Activated CD8-positive, alpha-beta memory T cell treated with anti-CD3 and anti-CD28 coated beads for 36 hours (primary cell): ENCODE results near the gene PSTPIP1. TPM values are rescaled to one million over a fixed set of nuclear protein-coding genes. Genes with fewer than 3 reads are reported as not detected.

ENCODE experiments used
- CTCF ChIA-PET: fragments of 350-600 bp; sonication (Branson Sonifier 250); formaldehyde crosslinking; loops from one replicate; lab custom pipeline; 2021; ENCODE audit warnings: antibody characterized with exemption; lab: Charles Lee
- POLR2A ChIA-PET: fragments of 350-600 bp; sonication (Branson Sonifier 250); formaldehyde crosslinking; loops from one replicate; lab custom pipeline; 2021; ENCODE audit warnings: antibody characterized with exemption; lab: Charles Lee
- total RNA-seq, 2 experiments: library from RNA; stranded (reverse); gene quantifications; one replicate each; pipeline ENCODE4 v1.2.3, GENCODE V29; 2021

Gene PSTPIP1
- total RNA-seq, 2 experiments from 2014 or later: 137 TPM

DNA sequence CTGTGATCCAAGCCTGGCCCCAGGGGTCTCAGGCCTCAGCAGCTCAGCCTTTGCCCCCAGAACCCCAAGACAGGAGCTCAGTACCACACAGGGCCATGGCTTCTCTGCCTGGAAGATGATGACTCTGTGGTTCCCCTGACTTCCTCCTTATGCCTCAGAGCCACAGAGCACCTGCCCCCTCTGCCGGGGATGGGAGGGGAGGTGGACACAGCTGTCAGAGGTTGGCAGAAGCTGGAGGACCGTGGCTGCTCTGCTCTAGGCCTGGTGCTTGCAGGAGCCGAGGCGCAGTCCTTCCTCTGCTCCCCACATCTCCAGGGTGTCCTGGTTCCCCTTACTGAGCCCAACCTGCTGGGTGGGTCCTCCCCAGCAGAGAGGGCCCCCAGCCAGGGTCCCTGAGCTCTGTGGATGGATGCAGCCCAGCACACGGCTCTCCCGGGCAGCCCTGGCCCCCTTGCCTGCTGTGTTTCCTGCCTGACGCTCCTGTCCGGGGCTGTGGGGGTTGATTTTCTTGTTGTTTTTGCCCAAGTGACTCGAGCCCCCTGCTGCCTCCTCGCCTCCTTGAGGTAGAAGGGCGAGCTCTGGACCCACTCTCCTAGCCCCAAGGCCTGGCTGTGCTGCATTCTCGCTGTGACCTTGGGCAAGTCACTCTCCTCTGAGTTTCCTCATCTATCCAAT is 36.6 kb downstream of the PSTPIP1 start:
- CTCF ChIA-PET: interaction anchor here (0.9 to 4.1 kb wide), 4 partner anchors 14 to 59 kb away, joined by 3 to 19 read pairs (median 4); no protein-coding TSS in a partner anchor
- POLR2A ChIA-PET: interaction anchor here (0.6 kb wide), 1 partner anchor 35 kb away, joined by 13 read pairs; no protein-coding TSS in a partner anchor

DNA sequence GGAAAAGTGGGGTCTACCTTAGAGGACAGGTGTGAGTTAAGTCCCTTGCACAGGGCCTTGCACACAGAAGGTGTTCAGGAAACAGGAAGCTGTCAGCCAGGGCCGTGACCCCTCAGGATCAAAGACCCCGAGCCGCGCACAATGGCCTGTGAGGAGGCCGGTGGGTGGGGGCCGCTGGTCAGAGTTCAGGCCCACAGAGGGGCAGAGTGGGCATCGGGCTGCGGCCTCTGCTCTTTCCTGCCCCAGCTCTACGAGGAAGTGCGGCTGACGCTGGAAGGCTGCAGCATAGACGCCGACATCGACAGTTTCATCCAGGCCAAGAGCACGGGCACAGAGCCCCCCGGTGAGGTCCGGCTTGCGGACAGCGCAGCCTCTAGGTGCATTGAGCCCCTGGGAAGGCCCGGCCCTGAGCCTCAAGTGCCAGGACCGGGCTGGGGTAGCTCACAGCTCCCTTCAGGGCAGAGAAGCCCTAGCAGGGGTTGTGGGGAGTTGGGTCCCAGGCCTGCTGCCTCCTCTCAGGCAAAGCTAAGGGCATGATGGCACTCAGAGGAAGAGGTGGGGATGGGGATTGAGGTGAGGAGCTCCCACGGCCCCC is 37.2 kb downstream of the PSTPIP1 start:
- CTCF ChIA-PET: interaction anchor here (1.1 to 4.1 kb wide), 3 partner anchors 15 to 60 kb away, joined by 3 to 19 read pairs (median 4); no protein-coding TSS in a partner anchor
- POLR2A ChIA-PET: interaction anchor here (0.6 to 1.5 kb wide), 2 partner anchors 34 to 59 kb away, joined by 5 to 13 read pairs; no protein-coding TSS in a partner anchor

DNA sequence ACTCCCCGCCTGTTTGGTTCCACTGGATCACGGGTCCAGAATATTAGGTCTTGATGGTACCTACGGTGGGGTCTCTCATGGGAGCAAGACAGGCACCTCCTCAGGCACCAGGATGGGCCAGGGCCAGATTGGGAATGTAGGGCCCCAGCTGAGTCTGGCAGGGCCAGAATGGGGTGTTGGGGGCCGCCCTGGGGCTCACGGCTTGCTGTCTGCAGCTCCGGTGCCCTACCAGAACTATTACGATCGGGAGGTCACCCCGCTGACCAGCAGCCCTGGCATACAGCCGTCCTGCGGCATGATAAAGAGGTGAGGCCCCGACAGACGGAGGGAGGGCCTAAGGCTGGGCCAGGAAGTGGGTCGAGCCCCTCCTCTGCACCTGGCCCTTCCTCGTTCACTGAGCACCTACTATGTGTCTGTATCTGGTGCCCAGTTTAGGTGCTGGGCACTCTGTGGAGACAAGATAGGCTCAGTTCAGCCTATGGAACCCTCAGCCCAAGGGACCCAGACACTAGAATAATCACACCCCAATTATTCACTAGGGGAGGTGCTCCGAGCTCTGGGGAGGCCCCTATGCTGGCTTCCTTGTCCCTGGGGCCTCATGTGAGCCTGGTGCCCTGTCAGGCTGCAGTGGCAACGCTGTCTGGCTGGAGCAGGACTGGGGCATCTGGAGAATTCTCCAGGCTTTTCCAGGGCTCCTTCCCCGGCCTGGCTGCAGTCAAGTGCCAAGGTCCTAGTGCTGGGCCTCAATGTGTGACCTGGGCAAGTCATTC is 37.9 kb downstream of the PSTPIP1 start:
- POLR2A ChIA-PET: interaction anchor here (1.5 kb wide), 1 partner anchor 60 kb away, joined by 5 read pairs; no protein-coding TSS in a partner anchor
- CTCF ChIA-PET: interaction anchor here (1.1 to 5.2 kb wide), 4 partner anchors 8 to 60 kb away, joined by 3 to 28 read pairs (median 16); no protein-coding TSS in a partner anchor

DNA sequence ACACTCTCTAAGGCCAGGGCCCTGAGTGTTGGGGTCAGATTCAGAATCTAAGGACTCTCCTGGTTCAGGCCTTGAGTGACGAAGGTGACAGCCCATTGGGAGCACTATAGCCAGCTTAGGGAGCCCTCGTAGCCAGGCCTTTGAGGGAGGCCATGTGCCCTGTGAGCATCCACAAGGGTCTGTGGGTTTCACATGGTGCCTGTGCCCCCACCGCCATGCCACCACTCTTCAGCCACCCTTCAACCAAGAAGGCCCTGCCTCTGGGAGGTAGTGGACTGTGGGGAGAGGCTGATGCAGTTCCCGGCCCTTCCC is 38.4 kb downstream of the PSTPIP1 start:
- ChIA-PET POLR2A (interaction anchor here (1.5 kb wide), 1 partner anchor 60 kb away, joined by 5 read pairs; no protein-coding TSS in a partner anchor), CTCF (interaction anchor here (0.7 to 5.2 kb wide), 5 partner anchors 9 to 86 kb away, joined by 3 to 28 read pairs (median 10); no protein-coding TSS in a partner anchor)

DNA sequence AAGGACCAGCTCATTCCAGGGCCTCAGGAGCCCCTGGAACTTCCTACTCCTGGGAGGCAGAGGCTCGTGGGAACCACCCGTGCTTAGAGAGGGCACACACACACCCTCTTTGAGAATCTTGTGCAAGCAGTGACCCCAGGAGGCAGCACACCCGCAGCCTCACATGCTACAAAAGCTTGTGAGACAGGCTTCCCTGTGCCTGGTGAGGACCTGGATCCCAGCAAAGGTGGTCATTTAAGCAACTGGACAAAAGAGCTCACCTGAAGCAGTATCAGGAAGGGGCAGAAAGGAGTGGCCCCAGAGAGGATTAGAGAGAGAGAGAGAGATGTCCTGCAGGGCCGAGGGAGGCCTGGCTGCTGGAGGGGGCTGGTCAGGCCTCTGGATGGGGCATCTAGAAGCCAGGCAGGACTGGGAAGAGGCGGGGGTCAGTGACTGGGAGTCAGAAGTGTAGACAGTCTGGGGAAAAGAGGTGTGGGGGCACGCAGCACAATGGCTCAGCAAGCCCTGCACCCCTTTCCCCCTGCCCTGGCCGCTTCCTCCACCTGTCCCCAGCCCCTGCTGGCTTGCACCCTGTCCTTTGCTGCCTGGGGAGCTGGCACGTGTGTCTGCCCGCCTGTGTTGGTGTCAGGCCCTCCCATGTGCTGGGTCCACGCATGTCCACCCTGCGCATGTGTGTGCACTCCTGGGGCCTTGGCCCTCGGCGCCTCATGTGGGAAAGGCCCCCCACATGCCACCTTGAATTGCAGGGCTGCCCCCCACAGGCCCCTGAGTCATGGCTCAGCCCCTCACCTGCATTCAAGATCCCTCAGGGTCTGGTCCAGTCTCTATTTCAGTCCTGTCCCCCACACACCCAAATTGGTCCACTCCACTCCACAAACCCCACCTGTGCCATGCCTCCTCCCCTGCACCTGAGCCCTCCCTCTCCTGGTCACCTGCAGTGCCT is 39.1 kb downstream of the PSTPIP1 start:
- POLR2A ChIA-PET: interaction anchor here (0.8 to 1.5 kb wide), 2 partner anchors 61 to 102 kb away, joined by 4 to 5 read pairs; partner anchors contain the start of gene RCN2

DNA sequence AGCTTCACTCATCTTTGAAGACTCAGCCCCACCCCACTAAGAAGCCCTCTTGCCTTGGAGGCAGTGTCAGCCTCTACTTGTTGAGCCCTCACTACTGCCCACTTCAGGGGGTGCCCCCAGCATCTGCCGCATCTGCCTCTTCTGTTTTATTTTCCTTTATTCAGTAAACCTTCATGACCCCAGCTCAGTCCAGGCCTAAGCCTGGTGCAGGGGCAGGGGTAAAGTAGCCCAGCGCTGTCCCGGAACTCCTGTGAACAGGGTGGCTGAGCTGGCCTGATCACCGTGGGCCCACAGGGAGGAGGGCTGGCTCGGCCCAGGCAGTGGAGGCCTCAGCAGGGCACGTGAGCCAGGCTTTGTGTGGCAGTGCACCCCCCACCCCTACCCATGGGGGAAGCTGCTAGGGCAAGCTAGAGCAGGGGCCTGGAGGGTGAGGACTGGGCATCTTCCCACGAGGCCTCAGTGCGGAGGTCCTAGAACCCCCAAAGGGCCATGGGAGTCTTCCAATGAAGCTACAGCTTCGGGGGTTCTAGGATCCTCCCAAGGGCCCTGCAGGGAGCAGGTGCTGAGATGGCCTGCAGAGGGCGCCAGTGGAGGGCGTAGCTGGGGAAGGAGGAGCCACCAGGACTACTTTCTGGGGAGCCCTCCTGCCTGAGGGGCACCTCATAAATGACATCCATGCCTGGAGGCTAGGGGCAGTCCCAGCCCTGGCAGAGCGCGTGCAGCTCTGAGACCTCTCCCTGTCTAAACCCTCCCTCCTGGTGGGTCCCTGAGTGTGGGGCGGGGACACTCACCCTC is 40.0 kb downstream of the PSTPIP1 start:
- CTCF ChIA-PET: interaction anchor here (0.6 to 5.2 kb wide), 10 partner anchors 9 to 545 kb away, joined by 3 to 28 read pairs (median 5); no protein-coding TSS in a partner anchor
- POLR2A ChIA-PET: interaction anchor here (0.8 kb wide), 2 partner anchors 10 to 103 kb away, joined by 4 to 5 read pairs; partner anchors contain the start of gene RCN2

More for the DNA sequence above, 39.1 kb downstream of the PSTPIP1 start:
- CTCF ChIA-PET: interaction anchor here (0.7 to 5.2 kb wide), 8 partner anchors 9 to 85 kb away, joined by 3 to 28 read pairs (median 5); no protein-coding TSS in a partner anchor

DNA sequence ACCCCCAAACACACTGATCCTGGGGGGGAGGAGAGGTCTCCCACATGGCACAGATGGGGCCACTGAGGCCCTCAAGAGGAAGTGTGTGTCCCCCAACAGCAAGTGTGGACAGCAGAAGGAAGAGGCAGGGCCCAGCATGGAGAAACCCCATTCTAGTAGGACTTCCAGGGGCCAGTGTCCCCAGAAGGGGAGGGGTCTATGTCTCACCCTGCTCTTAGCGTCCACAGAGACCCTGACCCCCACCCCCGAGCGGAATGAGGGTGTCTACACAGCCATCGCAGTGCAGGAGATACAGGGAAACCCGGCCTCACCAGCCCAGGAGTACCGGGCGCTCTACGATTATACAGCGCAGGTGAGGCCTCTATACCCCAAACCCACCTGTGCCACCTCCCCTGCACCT is 40.7 kb downstream of the PSTPIP1 start:
- POLR2A ChIA-PET: interaction anchor here (0.8 kb wide), 1 partner anchor 9 kb away, joined by 5 read pairs; no protein-coding TSS in a partner anchor
- CTCF ChIA-PET: interaction anchor here (0.6 to 5.2 kb wide), 9 partner anchors 8 to 544 kb away, joined by 3 to 28 read pairs (median 5); no protein-coding TSS in a partner anchor

DNA sequence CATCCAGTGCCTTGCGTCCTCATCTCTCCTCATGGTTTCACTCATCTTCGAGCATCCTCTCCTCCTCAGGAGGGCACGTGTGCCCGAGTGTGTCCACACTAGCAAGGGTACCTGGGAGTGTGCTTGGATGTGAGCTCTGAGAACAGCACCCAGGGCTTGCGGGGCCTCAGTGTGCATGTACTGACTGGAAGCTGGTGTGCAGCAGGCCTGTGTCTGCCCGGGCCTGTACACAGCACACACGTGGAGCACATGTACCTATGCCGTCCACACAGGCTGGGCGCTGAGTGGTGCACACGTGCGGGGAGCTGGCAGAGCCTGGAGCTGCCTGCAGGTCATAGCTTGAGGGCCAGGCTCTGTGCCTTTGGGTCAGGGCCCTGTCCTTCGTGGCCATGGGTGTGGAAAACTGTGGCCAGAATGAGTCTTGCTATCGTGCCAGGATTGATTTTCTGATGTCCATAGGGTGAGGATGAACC is 41.1 kb downstream of the PSTPIP1 start:
- CTCF ChIA-PET: interaction anchor here (0.6 to 5.2 kb wide), 6 partner anchors 10 to 544 kb away, joined by 3 to 28 read pairs (median 8); no protein-coding TSS in a partner anchor
- POLR2A ChIA-PET: no interaction called here

DNA sequence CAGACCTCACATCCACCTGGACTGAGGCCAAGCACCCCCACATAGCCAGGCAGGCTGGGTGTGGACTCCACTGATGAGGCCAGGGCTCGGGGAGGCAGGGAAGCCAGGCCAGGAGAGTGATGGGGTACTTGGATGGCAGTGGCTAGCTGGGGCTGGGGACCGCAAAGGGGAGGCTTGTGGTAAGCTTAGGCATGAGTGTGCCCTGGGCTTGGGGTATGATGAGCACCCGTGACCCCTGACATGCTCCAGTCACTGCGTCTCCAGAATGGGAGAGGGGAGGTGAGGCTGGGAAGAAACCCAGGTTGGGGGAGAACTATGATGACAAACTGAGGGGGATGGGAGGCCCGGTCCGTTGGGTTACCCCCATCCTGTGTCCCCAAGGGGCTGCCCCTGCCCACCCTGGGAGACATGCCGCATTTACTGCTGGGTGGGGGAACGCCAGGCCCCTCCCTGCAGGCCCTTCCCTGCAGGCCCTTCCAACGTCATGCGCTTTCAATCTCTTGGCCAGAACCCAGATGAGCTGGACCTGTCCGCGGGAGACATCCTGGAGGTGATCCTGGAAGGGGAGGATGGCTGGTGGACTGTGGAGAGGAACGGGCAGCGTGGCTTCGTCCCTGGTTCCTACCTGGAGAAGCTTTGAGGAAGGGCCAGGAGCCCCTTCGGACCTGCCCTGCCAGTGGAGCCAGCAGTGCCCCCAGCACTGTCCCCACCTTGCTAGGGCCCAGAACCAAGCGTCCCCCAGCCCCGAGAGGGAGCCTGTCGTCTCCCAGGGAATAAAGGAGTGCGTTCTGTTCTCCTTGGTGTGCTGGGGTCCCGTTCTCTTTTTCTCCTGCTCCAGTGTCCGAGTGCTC is 41.8 kb downstream of the PSTPIP1 start:
- ChIA-PET CTCF (interaction anchor here (0.7 to 5.2 kb wide), 3 partner anchors 12 to 76 kb away, joined by 3 to 28 read pairs (median 10); no protein-coding TSS in a partner anchor), POLR2A (no interaction called here)

DNA sequence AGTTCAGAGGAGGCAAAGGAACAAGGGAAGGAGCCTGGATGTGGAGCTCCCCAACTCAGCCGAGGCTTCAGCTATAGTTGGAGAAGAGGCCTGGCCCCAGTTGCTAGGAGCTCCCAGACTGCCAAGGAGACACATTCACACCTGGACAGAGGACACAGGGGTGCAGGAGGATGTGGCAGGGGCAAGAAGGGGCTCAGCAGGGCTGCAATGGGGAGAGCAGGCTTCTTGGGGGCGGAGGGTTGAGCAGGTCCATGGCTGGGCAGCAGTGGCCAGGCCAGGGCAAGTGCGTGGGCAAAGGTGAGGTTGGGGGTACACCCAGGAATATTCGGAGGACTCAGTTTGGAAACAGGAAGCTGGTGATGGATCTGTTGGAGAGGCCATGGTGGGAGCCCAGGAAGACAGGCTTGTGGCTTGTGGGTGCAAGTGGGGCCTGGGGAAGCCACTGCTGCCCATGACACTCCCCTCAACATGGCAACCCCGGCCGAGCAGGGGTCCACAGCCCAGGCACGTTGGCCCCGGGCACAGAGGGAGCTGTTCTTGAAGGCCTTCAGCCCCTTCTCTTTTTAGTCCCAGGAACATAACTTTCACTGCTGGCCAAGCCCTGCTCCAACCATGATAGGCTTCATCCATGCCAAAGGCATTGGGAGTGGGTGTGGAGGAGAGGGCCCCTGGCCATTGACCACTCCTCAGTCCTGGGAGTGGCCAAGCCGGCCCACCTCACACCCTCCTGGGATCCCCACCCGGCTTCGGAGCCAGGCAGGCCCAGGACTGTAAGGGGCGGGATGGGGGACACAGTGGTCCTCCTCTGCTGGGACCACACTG is 42.7 kb downstream of the PSTPIP1 start:
- ChIA-PET CTCF (interaction anchor here (0.6 to 5.2 kb wide), 4 partner anchors 13 to 1351 kb away, joined by 3 to 28 read pairs (median 6); no protein-coding TSS in a partner anchor), POLR2A (no interaction called here)

DNA sequence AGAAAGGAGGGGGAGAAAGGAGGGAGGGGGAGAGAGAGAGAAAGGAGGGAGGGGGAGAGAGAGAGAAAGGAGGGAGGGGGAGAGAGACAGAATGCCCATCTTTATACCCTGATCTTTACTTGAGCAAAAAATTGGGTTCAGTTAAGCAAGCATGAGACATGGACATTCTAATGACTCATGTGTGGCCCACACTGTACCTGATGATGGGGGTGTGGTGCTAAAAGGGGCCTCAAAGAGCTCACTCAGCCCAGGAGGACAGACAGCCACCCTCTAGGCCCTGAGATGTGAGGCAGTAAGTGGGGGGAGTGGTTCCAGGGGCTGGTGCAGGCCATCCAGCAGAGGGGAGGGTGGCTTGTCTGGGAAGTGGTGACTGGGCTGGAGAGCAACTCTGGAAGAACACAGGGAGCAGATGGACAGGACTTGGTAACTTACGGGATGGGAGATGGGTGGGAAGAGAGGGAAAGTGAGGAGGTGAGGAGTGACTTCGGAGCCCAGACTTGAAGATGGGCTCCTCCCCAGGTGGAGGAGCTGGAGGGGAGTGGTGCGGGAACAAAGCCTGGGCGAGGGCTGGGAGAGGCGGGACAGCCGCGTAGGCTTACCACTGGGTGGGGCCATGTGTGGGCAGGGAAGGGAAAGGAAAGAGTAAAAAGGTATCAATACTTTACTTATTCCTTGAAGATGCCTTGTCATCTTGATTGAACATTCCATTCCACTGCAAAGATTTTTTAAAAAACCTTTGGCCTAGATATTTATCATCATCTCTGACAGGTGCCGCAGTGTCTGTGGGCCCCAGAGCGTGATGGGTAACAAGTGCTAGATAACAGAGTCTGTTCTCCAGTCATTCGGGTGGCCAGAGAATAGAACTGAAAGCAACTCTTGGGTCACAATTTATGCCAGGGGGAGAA is 43.6 kb downstream of the PSTPIP1 start:
- CTCF ChIA-PET: interaction anchor here (0.6 to 5.2 kb wide), 4 partner anchors 14 to 1350 kb away, joined by 3 to 28 read pairs (median 6); no protein-coding TSS in a partner anchor
- POLR2A ChIA-PET: no interaction called here

DNA sequence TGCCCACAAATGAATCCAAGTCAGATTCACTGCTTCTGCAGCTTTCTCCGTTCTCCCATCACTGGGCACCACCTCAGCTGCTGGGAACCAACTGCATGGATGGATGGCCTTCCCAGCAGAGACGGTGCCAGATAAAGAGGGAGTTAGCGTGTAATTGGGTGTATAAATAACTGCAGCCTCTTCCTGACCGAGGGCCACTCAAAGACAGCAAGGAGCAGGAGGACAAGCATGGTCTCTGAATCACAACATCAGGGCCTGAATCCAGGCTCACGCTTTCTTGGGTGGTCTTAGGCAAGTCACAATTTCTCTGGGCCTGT is 44.2 kb downstream of the PSTPIP1 start:
- ChIA-PET POLR2A (no interaction called here), CTCF (no interaction called here)

DNA sequence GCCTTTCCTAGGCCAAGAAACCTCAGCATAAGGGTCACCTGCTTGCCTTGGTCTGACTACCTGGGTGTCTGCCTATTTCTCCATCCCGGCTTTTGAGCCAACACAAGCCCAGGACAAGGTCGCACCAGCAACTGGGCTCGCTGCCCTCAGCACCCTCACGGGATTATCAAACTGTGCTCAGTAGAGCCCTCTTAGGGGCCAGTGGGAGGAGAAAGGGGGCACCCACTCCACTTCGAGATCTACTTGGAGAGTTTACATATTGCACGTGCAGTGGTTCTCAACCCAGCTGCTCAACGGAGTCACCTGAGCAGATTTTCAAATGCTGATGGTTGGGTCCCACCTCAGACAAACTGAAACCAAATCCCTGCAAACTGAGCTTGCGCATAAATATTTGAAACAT is 44.9 kb downstream of the PSTPIP1 start:
- POLR2A ChIA-PET: interaction anchor here (0.6 kb wide), 1 partner anchor 661 kb away, joined by 3 read pairs; no protein-coding TSS in a partner anchor

DNA sequence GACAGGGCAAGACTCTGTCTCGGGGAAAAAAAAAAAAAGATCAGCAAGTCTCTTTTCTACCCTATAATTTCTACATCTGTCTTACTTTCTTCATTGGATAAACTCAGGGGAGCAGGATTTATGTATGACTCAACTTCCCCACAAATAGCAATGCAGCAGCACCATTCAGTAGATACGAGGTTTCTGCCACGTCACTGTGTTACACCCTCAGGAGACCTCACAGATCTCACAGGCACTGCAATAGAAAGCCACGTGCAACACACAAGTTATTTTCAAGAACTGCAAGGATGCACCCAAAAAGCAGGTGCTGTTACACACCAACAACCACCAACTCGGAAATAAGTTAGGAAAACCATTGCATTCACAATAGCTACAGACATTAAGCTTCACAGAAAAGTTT is 45.7 kb downstream of the PSTPIP1 start:
- CTCF ChIA-PET: interaction anchor here (0.7 kb wide), 2 partner anchors 17 to 63 kb away, joined by 3 to 5 read pairs; no protein-coding TSS in a partner anchor
- POLR2A ChIA-PET: interaction anchor here (0.6 to 0.8 kb wide), 3 partner anchors 9 to 660 kb away, joined by 3 to 9 read pairs (median 5); no protein-coding TSS in a partner anchor

More for the DNA sequence above, 44.9 kb downstream of the PSTPIP1 start:
- CTCF ChIA-PET: no interaction called here
